ENCODE data around the gene GGACT. TPM values are rescaled to one million over a fixed set of nuclear protein-coding genes. Genes with fewer than 3 reads are reported as not detected.

GGACT gene
- total RNA-seq, 1 experiment from 2014 or later: 3.8 TPM

GRCh38 chr13:100490692-100491091, 97.9 kb downstream of the GGACT start:
- no peaks in the 10 kb centered on the region for H3K36me3 ChIP-seq (ENCODE audit: insufficient read depth, low read length, poor library complexity, severe bottlenecking)
- intact Hi-C loops (cut with micrococcal nuclease; ENCODE audit: unreplicated experiment): no loop called here
- peaks cover 7% of the 10 kb centered on the region for H3K4me1 ChIP-seq (ENCODE audit: insufficient read depth, low read length, poor library complexity, severe bottlenecking)
- no peaks in the 10 kb centered on the region for H3K9me3 ChIP-seq (ENCODE audit: low read depth, low read length, poor library complexity, severe bottlenecking)
- no peak overlapping the region for H3K27ac ChIP-seq (ENCODE audit: low read depth, low read length, poor library complexity, severe bottlenecking)
- no TSS peak for BruUV-seq (replicated peaks)
- H3K4me3 ChIP-seq (ENCODE audit: low read depth, low read length, poor library complexity, severe bottlenecking): no peak overlapping the region
- DNase-seq (ENCODE audit: low spot score): no peak
- ChIA-PET POLR2A (ENCODE audit: low non-redundant PET) (no interaction called here), CTCF (no interaction called here)
- H3K27me3 ChIP-seq (replicated peaks; ENCODE audit: insufficient read depth, low read depth, low read length, poor library complexity): no peaks in the 10 kb centered on the region
- TF ChIP-seq EZH2 (IDR thresholded peaks at IDR 0.05; ENCODE audit: borderline replicate concordance, low read depth, low read length, poor library complexity, severe bottlenecking) (no peak), CTCF (conservative IDR thresholded peaks at IDR 0.05; ENCODE audit: low read depth, low read length) (no peak)

- Histone ChIP-seq H3K27me3 (replicated peaks; ENCODE audit: insufficient read depth, low read depth, low read length, poor library complexity) (no peaks in the 10 kb centered on the region), H3K36me3 (ENCODE audit: insufficient read depth, low read length, poor library complexity, severe bottlenecking) (no peaks in the 10 kb centered on the region), H3K4me1 (ENCODE audit: insufficient read depth, low read length, poor library complexity, severe bottlenecking) (peaks cover 12% of the 10 kb centered on the region), H3K27ac (ENCODE audit: low read depth, low read length, poor library complexity, severe bottlenecking) (no peak overlapping the region), H3K9me3 (ENCODE audit: low read depth, low read length, poor library complexity, severe bottlenecking) (no peaks in the 10 kb centered on the region), H3K4me3 (ENCODE audit: low read depth, low read length, poor library complexity, severe bottlenecking) (no peak overlapping the region)
- ChIA-PET CTCF (no interaction called here), POLR2A (ENCODE audit: low non-redundant PET) (interaction anchor here (0.6 kb wide), 1 partner anchor 1144 kb away, joined by 3 read pairs; no protein-coding TSS in a partner anchor)
- TF ChIP-seq CTCF (conservative IDR thresholded peaks at IDR 0.05; ENCODE audit: low read depth, low read length): no peak
- no peak for TF ChIP-seq EZH2 (IDR thresholded peaks at IDR 0.05; ENCODE audit: borderline replicate concordance, low read depth, low read length, poor library complexity, severe bottlenecking)
- no TSS peak for BruUV-seq (replicated peaks)
- DNase-seq (ENCODE audit: low spot score): no peak
- intact Hi-C loops (cut with micrococcal nuclease; ENCODE audit: unreplicated experiment): no loop called here
Measured at GRCh38 chr13:100485265-100485664, 103.3 kb downstream of the GGACT start.

- no peak overlapping the region for H3K27ac ChIP-seq (ENCODE audit: low read depth, low read length, poor library complexity, severe bottlenecking)
- no TSS peak for BruUV-seq (replicated peaks)
- H3K4me3 ChIP-seq (ENCODE audit: low read depth, low read length, poor library complexity, severe bottlenecking): no peak overlapping the region
- H3K4me1 ChIP-seq (ENCODE audit: insufficient read depth, low read length, poor library complexity, severe bottlenecking): peaks cover 15% of the 10 kb centered on the region
- no peaks in the 10 kb centered on the region for H3K27me3 ChIP-seq (replicated peaks; ENCODE audit: insufficient read depth, low read depth, low read length, poor library complexity)
- H3K9me3 ChIP-seq (ENCODE audit: low read depth, low read length, poor library complexity, severe bottlenecking): no peaks in the 10 kb centered on the region
- TF ChIP-seq CTCF (conservative IDR thresholded peaks at IDR 0.05; ENCODE audit: low read depth, low read length) (no peak), EZH2 (IDR thresholded peaks at IDR 0.05; ENCODE audit: borderline replicate concordance, low read depth, low read length, poor library complexity, severe bottlenecking) (no peak)
- H3K36me3 ChIP-seq (ENCODE audit: insufficient read depth, low read length, poor library complexity, severe bottlenecking): no peaks in the 10 kb centered on the region
- no peak for DNase-seq (ENCODE audit: low spot score)
- intact Hi-C loops (cut with micrococcal nuclease; ENCODE audit: unreplicated experiment): no loop called here
- CTCF ChIA-PET: no interaction called here
- POLR2A ChIA-PET (ENCODE audit: low non-redundant PET): no interaction called here
Measured at GRCh38 chr13:100484702-100485101, 103.9 kb downstream of the GGACT start.

Measured in A673 (cell line).